GM18505 (cell line): ENCODE results near the gene TPCN2.
"Not testable (repeated sequence)": the region's sequence is repeated elsewhere in the genome, so short reads cannot be mapped to it uniquely, and the experiment has no call there.

ENCODE experiments used
- ATAC-seq: cut with Tn5 transposase; IDR thresholded peaks from one replicate; pipeline ENCODE4 v1.9.1; 2021; ENCODE audit not compliant: unreplicated experiment
- POLR2A ChIP-seq: IDR thresholded peaks from 4 replicates; pipeline ENCODE4 v1.6.1; 2011; ENCODE audit warnings: borderline replicate concordance; ENCODE audit not compliant: insufficient read depth, insufficient read length; ENCODE audit errors: extremely low read depth

Gene TPCN2

GRCh38 chr11:69048694-69049489 lies at the start of gene TPCN2:
Gene TPCN2, plus strand, starts transcription at chr11:69048932. Its CDS starts 66 bp downstream, at chr11:69048998.
- TF ChIP-seq POLR2A = peak; percentile 74
- ATAC-seq = peak; percentile 83

DNA sequence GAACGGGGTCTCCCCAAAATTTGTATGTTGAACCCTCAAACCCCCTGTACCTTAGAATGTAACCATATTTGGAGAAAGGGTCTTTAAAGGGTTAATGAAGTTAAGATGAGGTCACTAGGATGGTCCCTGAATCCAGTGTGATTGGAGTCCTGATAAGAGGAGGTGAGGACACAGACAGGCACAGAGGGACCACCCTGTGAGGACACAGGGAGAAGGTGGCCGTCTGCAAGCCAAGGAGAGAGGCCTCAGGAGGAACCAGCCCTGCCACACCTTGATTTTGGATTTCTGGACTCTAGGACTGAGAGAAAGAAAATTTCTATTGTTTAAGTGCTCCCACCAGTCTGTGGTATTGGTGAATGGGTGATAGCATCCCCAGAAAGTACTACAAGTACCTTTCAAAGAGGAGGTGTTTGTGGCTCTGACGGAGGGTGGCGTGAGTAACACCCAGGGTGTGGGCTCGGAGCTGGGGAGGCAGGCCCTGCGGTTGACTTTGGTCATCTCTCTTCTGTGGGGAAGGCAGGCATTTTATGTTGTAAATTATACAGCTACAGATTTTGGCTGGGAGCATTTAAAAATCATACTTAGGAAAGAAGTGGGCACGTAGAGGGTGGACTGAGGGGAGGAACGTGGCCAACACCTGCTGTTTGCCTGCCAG lies 49.5 kb upstream of the TPCN2 start:
- TF ChIP-seq POLR2A = no peak
- ATAC-seq = no peak

GRCh38 chr11:68999748-69000355 lies 48.9 kb upstream of the TPCN2 start:
- not testable (repeated sequence) for ATAC-seq

- TF ChIP-seq POLR2A = no peak
- no peak for ATAC-seq
Observed at GRCh38 chr11:69000391-69000790, 48.3 kb upstream of the TPCN2 start.

DNA sequence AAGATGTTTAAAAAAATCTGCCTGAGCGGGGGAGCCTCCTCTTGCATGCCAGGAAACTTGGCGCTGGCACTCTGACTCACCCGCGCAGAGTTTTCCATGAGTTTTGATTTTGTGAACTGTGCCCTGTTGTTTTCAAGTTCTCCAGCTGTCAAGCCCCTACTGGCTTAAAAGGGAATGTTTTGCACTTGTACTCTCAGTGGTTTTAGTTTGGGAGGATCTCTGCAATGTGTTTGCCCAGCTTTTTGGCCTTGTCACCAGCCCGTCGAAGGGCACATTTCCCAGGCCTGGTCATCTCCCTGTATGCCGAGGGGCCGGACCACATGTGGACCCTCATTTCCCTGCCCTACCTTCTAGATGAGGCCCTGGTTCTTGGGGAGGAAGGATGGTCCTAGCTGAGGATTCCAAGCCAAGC lies 47.9 kb upstream of the TPCN2 start:
- TF ChIP-seq POLR2A = no peak
- ATAC-seq = no peak

DNA sequence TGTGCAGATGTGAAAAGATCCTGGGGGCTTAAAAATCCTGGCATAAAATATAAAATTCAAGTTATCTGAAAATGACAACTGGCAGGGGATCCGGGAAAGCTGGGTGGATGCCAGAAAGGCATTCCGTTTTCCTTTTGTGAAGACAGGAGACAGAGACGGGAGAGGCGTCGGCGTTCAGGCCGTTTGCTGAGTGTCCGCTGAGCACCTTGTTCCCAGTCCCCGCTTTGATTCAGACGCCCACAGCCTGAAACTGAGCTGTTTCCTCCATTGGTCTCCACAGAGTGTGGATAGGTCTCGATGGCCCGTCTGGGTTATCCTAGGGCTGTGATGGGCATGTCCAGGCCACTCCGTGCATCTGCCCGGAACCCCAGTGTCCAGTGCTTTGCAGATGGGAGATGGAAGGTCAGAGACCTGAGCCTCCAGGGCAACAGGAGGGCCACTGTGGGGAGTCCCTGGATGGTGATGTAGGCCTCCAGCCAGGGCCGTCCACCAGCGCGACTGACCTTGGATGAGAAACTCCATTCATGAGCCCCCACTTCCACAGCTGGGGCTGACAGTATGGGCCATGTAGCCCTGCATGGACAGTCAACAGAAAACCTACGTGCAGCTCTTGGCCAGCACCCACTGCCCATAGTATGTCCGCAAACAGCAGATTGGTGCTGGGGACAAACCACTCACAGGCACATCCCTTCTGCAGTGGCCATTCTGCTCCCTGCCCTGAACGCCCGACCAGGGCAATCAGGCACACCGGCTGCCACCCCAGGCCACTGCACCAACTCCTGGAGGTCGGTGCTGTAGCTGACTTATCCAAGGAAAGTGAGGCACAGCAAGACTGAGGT lies 47.3 kb upstream of the TPCN2 start:
- no peak for TF ChIP-seq POLR2A
- ATAC-seq = no peak

DNA sequence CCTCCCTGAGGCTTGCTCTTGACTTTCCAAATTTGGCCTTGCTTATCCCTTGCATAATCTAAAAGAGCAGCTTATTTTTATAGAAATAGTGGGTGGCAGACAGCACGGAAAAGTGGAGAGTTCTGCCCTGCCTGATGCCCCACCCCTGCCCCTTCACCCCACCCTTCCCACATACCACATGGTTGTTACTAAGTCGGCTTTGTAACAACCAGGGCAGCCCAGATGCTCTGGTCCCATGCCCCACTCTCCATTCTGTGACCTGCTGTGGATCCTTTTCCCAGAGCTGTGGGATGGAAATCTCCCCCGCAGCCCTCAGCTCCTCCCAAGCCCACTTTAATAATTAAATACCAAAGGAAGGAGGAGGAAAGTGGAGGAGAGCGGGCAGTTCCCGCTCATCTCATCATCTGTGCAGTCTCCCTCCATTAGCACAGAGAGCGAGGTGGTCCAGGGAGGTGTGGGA lies 46.6 kb upstream of the TPCN2 start:
- TF ChIP-seq POLR2A = no peak
- no peak for ATAC-seq

DNA sequence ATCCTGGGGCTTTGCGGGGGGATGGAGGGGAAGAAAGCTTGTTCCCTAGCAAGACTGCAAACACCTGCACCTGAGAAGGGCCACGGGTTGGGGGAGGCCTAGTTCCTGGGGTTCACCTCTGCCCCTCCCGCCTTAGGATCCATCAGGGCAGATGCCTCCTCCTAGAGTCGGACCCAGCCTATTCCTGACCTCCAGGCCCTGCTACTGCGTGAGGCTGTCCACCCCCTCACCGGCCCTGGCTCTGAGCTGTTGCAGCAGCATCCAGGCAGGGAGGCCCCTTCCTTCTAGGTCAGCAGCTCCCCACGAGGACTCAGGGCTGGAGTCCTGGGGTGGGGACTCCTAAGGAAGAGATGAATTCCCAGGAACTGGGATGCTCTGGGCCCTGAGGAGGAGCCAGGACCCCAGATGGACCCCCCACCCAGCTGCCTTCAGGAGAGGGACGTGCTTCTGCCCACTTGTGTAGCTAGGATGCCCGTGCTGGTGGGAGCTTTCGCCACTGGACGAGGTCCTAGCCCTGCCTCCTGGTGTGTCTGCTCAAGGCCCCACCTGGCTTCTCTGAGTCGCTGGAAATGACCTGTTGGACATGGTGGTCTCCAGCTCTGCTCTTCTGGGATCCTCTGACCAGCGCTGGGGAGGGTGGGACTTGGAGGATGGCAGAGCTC lies 46.0 kb upstream of the TPCN2 start:
- no peak for ATAC-seq
- no peak for TF ChIP-seq POLR2A

DNA sequence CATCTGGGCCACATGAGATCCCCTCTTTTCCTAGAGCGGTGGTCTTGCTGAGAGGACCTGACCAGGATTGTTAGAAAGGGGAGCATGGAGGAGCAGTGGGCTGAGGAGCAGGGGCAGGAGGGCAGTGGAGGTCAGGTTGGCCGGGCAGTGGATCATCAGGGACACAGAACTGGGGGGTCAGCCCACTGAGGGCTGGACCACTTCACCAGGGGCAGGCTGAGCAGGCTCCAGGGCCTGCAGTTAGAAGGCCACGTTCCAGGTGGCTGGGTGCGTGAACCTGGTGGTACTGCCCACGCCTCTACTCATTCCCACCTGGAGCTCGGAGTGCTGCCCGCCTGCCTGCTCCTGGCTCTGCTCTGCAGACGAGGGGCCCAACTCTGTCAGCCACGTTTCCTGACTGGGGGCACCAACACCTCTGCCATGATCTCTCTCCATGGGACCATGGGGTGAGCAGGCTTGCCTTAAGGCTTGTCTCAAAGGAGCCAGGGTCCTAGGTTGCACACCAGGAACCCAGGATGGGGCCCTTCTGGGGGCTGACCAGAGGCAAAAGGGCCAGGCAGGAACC lies 45.3 kb upstream of the TPCN2 start:
- TF ChIP-seq POLR2A = no peak
- no peak for ATAC-seq

DNA sequence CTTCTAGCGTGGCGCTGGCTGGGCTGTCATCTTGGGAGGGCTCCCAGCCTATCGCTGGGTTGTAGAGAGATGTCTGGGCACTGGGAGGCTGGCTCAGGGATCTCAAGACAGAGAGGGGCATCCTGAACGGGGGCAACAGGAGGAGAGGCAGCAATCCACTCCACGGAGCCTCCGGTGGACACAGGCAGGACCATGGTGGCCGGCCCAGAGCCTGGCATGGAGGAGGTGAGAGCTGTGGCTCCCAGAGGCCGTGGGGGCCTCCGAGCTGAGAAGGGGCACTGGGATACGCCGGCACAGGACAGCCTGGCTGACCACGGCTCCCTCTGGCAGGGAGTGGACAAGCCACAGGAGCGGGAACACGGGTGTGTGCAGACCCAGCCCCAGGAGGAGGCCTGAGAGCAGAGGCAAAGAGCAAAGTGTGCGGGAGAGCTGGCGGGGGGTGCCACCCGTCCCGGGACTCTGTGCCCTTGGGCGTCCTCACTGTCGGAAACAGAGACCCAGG lies 44.8 kb upstream of the TPCN2 start:
- TF ChIP-seq POLR2A = no peak
- ATAC-seq = no peak

DNA sequence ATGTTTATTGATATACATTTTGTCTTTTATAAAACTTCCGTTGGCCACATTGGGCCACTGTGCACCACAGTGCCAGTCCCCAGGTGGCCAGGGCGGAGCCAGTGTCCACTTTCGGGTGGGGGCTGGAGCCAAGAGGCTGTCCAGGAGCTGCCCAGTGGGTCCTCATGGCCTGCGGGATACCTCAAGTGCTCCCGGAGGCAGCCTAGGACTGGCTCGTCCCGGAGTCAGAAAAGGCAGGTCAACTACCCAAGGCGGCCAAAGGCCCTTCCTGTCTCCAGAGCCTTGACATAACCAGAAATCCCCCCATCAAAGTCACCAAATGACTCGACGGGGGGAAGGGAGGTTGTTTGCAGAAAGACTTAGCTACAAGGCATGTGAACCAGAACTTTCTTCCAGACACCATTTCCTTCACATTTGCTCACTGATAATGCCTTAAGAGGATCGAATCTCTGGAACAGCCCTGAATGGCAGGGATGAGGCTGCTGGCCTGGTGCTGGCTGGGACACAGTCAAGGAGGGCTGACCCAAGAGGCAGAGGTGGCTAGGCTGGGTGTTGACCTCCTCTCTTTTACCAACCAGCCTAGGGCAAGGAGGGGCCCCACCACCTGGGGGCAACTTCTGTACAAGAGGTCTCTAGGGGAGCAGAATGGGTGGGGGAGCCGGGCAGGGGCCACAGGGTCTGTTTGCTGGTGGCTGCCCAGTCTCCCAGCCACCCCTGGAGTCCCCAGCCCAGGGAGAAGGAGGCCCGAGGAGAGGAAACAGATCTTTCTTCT lies 44.1 kb upstream of the TPCN2 start:
- ATAC-seq = no peak
- TF ChIP-seq POLR2A = no peak
